NCI-H774 (cell line): ENCODE results near the gene RNF152.
A peak's percentile ranks its signal among the peaks of the same experiment; 100 is the strongest.

ENCODE experiments used
- DNase-seq: peaks from one replicate; lab custom pipeline; 2025; lab: John Stamatoyannopoulos, UW

Gene RNF152

DNA sequence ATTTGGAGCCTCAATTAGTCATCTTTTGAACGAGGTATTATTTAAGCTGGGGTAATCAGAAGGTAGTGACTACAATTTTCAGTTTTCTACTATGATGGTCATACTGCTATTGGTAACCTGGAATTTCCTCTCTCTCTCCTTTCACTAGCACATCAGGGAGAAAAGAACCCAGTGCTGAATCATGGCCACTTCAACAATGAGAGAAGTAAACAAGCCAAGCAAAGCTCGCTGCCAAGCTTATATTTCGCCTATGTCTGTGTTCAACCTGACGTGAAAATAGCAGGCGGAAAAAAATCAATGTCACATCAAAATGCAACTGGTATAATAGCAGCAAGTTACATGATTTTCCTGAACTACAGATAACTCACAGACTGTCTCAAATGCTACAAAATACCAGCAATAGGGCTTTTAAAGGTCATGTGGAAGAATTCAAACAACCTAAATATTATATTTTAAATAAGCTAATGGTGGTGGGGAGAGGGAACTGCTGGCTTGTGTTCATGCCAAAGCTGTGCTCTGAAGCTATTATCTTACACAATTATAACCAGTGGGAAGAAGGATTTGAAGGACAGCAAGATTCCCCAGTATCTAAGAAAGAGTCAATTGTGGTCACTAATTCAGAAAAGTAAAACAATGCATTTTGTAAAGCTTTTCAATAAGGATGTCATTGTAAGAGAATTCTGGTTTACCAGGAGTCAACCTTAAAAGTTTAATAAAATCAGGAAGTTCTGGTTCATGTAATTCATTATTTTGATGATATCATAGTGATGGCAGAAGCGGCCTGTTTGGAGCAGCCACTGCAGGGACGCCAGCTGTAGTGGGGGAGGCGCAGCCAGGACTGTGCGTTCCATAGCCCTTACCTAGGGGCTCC lies 38.0 kb downstream of the RNF152 start:
- peak; percentile 37 for DNase-seq

DNA sequence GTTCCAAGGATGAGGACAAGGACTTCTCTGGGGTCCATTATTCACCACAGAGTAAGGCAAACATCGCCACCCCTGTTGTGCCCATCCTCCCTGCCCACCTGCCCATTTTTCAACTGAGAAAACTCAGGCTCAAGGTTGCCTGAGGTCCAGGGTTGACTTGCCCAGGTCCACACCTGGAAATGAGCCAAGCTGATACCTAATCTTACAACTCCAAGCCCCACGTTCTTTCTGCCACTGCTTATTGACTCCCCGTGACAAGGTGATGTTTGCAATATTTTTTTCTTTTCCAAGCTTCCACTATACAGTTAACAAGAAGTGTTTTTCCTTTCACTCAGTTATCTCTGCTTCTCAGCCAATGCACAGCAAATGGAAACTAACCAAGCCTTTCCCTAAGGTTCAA lies 39.0 kb downstream of the RNF152 start:
- DNase-seq: no peak

DNA sequence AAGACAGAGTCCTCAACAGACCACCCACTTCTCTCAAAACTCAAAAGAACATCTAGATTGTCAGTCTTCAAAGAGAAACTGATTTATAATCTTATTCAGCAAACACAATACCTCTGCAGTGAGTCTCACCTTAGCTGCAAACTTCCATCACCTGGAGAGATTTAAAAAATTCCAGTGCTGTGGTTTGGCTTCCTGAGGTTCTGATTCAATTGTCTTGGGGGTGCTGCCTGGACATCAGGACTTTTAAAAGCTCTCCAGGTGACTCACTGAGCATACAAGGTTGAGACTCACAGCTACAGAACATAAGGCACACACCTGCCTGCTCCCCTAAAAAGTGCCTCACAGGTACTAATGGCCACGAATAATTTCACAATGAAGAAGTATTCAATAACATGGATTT lies 40.3 kb downstream of the RNF152 start:
- DNase-seq: no peak

DNA sequence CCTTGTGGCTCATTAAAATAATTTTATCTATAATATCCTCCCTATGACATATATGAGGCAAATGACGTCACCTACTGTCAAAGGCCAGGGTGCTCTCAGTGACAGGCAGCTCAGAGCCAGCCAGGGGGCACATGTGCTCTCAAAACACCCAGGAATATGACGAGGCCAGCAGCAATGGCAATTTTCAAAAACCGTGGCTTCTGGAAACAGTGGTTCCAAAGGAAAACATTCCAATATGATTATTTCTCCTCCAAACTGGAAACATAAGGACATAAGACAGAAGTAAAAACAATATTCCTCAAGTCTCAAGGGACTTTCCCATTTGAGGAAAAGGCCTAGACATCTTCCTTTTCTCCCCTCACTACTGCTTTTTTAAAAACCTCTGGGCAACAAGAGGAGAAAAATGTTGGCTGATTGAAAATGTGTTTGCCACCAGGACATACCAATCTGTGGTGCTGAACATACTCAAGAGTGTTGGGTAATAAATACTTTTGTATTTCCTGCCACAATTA lies 40.8 kb downstream of the RNF152 start:
- DNase-seq: no peak

DNA sequence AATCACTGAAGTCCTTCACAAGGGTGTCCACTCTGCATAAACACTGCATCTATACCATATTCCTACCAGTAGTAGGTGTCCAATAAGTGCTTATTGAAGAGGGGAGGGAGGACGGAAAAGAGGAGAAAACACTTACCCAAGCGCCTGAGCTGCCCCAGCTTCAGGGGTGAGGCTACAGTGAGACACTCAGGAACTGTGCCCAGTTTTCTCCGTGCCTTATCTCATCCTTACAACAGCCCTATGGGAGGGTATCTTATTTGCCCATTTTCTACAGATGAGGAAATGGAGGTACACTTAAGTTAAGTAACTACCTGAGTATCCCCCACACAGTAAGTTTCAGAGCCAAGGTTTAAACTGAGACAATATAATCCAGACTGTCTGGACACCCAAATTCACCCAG lies 41.5 kb downstream of the RNF152 start:
- DNase-seq: no peak

DNA sequence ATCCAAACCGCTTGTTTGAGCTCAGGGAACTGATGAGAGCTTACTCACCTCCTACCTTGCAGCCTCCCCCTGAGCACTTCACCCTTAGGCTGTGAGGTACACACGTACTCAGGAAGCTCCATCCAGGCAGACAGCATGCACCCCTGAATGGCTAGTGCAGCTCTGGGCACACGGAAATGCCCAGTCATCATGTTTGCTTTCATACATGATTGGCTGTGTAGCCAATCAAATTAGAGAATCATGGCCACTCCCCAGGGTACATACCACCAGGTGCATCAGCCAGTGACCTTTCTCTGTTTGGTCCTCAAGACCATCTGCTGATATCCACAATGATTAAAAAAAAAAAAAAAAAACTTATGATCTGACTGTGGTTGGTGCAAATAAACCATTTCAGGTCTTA lies 42.1 kb downstream of the RNF152 start:
- DNase-seq: peak; percentile 64

DNA sequence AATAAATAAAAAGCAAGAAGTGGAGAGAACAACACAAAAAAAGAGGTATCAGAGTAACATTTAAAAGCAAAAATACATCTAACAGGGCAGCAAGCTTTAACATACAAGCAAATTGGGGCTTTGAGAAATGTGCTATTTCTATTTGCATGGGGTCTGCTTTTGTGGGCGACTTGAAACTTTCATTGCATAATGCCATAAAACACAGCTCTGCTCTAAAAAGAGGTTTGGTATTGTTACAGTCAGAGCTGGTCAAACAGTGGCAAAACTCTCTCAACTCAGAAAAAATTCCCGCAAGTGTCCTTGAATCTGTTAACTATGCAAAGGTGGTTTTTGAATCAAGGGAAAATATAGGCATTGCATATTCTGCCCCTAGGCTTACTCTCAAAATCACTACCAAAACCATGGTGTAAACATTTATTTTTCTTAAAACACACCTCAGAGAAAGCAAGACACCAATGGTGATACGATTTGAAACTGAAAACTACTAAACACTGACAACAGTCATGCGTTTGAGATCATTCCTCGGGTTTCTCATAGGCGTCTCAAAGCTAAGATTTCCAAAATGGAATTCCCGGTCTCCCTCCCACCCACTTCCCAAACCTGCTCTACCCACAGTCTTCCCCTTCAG lies 45.5 kb downstream of the RNF152 start:
- no peak for DNase-seq

DNA sequence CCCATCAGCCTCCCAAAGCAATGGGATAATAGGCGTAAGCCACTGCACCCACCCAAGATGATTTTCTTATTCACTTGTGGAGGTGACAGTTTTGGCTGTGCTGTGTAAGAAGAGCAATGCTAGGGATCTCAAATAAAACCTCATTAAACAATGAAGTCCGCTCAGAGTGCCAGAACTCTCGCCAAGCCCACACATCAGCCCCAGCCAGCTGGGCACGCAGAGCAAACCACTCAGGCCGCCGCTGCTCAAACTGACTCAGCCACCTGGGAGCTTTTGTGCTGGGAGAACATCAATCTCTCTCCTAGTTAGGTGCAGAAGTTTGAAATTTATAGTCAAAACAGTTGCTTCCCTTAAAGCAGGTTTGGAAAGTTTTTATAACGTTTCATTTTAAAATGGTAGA lies 47.6 kb downstream of the RNF152 start:
- DNase-seq: peak; percentile 39

DNA sequence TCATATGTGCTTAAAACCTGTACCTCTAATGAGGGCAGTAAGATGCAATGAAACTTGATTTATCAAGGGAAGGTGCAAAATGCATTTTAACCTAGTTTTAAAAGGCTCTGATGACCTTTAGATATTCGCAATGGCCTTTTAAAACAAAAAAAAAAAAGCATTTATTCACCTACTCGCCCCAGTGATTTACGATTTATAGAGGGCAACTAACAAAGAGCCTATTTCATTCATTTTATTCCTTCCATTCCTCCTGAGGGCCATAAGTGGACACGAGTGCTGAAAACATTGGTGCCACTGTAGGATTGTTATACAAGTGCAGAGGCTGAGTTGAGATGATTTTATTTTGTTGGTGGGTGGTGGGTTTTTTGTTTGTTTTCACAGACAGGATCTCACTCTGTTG lies 48.1 kb downstream of the RNF152 start:
- DNase-seq: no peak

DNA sequence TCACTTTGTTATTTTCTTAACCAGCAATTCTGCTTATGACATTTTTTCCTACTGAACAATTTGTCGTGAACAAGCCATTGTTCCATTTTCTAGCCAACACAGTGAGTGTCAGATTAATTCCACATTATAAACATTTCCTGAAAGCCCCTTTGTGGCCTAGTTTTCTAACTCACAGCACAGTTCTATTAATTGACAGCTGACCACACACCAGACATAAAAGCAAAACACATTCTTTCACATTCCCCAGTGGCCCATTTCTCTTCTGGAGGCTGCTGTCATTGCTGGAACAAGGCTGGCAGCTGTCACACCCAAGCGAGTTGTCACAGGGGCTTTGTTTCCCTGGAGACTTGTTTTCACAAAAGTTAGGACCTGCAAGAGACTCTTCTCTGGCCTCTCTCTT lies 50.7 kb downstream of the RNF152 start:
- DNase-seq: no peak

DNA sequence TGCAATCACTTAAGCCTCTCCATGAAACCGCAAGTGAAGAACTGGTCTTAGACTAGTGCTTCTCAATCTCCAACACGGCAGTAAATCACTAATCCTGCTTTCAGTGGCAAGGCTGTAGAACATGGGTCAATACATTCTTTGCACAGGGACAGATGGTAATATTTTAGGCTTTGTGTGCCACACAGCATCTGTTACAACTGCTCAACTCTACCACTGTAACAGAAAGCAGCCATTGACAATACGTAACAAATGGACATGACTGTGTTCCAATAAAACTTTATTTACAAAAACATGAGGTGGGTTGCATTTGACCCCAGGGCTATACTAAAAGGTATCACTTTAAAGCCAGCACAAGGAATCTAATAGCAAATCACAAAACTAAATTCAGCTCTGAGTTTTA lies 51.1 kb downstream of the RNF152 start:
- DNase-seq: no peak

DNA sequence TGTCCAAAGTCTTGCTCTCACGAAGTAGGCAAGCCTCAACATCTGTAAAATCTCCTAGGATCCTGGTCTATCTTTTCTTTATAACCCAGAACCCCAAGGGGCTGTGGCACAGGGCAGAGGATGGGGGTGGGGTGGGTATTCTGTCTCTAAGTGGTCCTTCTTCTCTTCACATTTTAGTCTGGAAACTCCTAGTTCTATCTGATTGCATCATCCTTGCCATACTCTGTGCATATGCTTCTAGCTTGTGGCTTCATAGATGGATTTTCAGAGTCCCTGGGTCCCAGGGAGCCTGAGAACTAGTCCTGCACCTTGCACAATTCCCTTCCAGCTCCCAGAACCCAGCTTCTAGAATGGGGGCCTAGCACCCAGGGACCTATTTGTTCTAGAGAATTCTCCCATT lies 52.5 kb downstream of the RNF152 start:
- DNase-seq: no peak

DNA sequence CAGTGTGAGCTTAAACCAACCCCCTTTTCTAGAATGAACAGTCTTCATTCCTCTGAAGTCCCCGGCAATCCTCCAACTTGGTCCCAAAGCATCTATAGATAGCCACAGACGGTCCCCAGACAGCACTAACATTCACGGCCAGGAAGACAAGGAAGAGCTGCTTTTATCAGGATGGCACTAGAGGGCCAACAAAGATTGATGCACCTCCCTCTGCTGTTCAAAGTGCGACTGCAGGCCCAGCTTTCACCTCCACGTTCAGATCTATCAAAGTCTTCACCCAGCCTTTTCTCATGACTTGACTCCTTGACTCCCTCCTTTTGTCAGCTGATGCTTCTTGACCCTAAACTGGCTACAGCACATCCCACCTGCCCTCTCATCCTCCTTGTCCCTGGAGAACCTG lies 54.3 kb downstream of the RNF152 start:
- no peak for DNase-seq

DNA sequence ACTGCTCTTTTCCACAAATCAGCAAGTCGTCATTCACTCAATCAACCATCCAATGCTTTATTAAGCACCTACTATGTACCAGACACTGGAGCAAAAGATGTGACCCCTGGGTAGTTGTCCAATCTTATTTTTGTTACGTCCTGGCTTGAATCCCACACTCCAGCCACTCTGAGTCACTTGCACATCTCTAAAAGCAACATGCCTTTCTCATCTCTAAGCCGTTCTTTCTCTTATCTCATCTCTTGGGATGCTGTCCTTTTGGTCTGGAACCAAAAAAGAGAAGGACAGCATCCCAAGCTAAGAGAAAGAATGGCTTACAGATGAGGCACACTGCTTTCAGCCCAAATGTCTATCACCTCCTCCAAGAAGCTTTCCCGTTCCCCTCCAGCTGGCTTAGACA lies 58.8 kb downstream of the RNF152 start:
- no peak for DNase-seq

DNA sequence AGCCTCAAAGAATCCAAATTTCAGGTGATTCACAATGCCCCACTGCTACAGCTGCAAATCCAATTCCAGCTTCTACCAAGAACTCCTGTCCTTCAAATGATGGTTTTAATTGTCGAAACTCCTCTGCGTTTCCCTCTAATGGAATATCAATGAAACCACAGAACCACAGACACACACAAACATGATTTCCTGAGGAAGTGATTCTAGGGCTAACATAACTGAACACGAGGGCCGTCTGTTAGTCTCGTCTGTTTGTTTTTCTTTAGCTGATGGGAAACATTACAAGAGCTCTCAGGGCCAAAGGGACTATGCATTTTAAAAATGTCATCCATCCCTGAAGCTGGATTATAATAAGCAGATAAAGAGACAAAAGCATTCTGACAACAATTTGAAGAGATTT lies 59.4 kb downstream of the RNF152 start:
- DNase-seq: no peak

DNA sequence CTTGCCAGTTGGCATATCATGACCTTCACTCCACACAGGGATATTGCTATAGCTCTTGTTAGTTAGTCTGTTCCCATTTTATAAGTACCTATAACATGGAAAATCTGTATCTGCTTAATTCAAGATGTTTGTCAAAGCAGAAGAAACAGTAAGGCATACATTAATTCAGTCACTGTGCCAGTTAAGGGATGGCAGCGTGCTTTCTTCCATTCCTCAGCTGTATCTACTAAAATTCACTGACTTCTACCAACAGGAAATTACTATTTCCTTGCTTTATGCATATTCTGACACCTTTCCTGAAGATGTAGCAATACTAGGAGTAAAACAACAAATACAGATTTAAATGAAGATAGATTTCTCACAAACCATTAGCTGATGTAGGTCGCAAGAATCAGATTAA lies 59.9 kb downstream of the RNF152 start:
- no peak for DNase-seq

DNA sequence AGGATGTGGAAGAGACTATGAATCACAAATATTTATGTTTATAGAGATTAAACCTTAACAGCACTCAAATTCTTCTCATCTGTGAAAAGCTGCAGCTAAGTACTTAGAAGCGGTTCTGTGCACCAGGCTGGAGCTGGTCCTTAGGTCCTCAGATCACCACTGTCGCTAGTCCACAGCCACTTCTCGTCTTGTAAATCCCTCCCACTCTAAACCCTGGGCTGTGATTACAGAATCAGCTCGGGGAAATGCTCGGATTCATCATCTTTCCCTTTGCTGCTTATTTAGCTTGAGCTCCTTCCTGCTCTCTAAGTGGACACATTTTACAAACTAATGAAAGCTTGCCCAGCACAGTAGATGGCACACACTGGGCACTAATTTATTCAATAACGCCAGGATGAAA lies 61.7 kb downstream of the RNF152 start:
- no peak for DNase-seq

DNA sequence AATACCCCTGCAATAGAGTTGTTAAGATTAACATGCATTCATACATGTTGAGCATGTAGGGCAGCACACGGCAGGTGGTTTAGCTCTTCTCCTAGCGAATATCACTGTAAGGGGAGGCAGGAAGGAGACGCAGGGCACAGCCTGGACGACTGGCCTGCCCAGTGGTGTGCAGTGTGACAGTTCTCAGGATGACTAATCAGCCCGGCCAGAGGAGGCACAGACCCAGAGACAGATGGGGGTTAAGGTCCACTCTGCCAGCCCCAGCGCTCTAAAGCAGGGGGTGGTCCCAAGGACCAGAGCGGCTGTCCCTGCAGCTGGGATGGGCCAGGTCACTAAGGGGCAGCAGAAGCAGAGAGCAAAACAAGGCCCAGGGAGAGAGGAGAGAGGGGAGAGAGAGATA lies 63.7 kb downstream of the RNF152 start:
- no peak for DNase-seq

DNA sequence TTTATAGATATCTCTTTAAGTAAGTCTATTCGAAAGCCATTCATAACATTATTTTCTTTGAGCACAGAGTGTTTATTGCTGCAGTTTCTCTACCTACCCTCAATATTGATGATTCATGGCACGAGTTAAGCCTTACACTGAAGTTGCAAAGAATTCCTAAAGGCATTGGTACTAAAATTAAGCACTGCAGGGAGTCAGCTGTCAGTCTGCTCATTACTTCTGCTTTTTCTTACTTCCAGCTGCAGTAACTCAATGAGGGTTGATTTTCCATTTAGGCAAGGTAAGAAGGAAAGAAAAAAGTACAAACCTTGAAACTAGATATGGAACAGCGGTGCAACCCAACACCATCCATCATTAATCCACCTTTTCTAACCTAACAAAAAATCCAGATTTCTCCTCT lies 65.2 kb downstream of the RNF152 start:
- DNase-seq: no peak

DNA sequence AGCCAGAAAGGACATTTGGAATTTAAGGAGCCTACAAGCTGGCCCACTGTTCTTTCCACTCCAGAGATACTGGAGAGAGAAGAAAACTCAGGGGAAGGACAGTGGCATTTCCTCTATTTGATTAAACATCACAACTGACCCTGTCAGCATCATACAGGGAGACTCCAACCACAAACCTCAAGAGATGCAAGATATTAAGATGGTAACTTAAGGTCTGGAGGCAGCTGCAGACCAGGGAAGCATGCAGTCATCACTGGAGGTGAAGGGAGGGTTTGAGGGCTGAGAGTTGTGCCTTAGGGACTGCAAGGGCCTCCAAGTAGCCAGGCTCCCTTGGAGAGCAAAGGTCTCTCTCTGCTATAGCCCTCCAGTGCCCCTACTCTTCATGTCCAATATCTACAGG lies 67.4 kb downstream of the RNF152 start:
- no peak for DNase-seq

DNA sequence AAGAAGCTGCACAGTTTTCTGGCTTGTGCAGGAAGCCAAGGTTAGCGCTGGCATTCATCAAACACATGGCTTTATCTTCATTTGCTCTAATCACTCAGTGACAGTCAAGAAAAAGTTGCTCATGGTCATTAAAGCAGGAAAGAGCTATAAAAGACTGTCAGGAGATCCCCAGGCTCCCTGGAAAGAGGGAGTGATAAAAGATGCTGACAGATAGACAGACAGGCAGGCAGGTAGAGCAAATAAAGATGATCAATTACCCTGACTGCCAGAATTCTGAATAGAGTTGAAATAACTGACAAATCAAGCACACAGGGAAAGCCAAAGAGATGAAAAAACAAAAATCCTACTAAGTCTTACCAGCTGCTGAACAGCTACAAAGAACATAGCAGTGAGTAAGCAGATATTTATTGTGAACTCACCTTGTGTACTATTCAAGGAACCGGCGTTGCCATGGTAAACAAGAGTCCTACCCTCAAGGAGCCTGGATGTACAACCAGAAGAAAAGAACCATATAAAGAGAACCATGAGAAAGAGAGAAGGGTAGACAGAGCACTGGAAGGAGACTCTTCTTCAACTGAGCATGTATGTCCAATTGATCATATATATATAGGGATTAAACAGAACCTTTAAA lies 68.0 kb downstream of the RNF152 start:
- DNase-seq: no peak

DNA sequence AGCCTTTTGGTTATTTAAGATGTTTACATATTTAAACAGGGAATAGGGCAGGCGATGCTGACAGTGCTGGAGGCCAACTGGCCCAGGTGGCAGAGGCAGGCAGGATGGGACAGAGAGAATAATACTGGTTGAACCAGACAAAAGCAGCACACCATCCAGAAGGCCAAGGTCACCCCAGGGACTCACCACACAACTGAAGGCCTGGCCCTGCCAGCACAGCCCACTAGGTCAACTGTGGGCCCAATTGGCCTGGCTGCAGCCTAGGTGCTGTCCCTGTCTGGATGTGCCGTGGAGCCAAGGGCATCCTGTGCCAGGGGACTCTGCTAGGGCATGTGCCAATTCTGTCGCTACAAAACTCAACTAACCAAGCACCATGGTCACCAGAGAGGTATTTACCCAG lies 69.2 kb downstream of the RNF152 start:
- no peak for DNase-seq

DNA sequence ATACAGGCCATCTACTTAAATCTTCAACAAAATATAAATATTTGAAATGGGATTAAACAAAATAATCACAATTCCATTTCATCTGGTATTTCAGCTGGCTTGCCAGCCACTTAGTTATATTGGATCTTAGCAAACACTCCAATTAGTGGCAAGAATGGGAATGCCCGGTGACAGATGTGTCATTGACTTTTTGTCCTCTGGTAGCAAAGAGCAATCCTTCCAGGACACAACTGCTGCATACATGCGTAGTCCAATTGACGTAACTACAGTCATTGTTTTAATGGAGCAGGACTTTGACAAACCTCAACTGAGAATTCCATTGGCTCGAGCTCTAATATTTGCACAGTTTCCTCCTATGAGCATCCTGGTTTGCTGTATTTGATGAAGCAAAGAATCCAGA lies 69.9 kb downstream of the RNF152 start:
- DNase-seq: peak; percentile 45
